ENCODE measurements around the gene CFAP47.

Gene CFAP47

GRCh38 chrX:36198575-36198974 is 279.0 kb downstream of the CFAP47 start:
- Histone ChIP-seq H3K4me2 (ENCODE audit: low read depth, low read length, poor library complexity, severe bottlenecking) (no peak overlapping the region), H3K4me3 (ENCODE audit: insufficient read depth, low read length, poor library complexity, severe bottlenecking) (no peak overlapping the region), H3K79me2 (ENCODE audit: insufficient read depth, low read length) (no peaks in the 10 kb centered on the region), H3K9ac (ENCODE audit: low read length) (no peak overlapping the region), H3K9me2 (replicated peaks; ENCODE audit: insufficient read depth, low read length) (no peaks in the 10 kb centered on the region), H3K36me3 (ENCODE audit: low read length) (no peaks in the 10 kb centered on the region), H3F3A (ENCODE audit: insufficient read depth) (no peaks in the 10 kb centered on the region), H2AFZ (ENCODE audit: low read depth, low read length, severe bottlenecking) (no peak overlapping the region), H3K9me3 (ENCODE audit: insufficient read depth, low read length) (no peaks in the 10 kb centered on the region), H4K20me1 (ENCODE audit: low read depth, low read length) (no peaks in the 10 kb centered on the region), H3K27ac (ENCODE audit: low read depth, low read length) (no peak overlapping the region), H3K27me3 (ENCODE audit: low read length) (no peaks in the 10 kb centered on the region)
- no peak for TF ChIP-seq CTCF (IDR thresholded peaks at IDR 0.05; ENCODE audit: insufficient read depth, low read length, poor library complexity, severe bottlenecking)
- TF ChIP-seq EZH2phosphoT487 (conservative IDR thresholded peaks at IDR 0.05; ENCODE audit: low read length), result no peak

GRCh38 chrX:36199928-36200327 is 280.4 kb downstream of the CFAP47 start:
- Histone ChIP-seq H3K27ac (ENCODE audit: low read depth, low read length) (no peak overlapping the region), H3K9me3 (ENCODE audit: insufficient read depth, low read length) (no peaks in the 10 kb centered on the region), H2AFZ (ENCODE audit: low read depth, low read length, severe bottlenecking) (no peak overlapping the region), H3K4me2 (ENCODE audit: low read depth, low read length, poor library complexity, severe bottlenecking) (no peak overlapping the region), H3K79me2 (ENCODE audit: insufficient read depth, low read length) (no peaks in the 10 kb centered on the region), H4K20me1 (ENCODE audit: low read depth, low read length) (no peaks in the 10 kb centered on the region), H3K9ac (ENCODE audit: low read length) (no peak overlapping the region), H3K9me2 (replicated peaks; ENCODE audit: insufficient read depth, low read length) (no peaks in the 10 kb centered on the region), H3K27me3 (ENCODE audit: low read length) (no peaks in the 10 kb centered on the region), H3F3A (ENCODE audit: insufficient read depth) (no peaks in the 10 kb centered on the region), H3K4me3 (ENCODE audit: insufficient read depth, low read length, poor library complexity, severe bottlenecking) (no peak overlapping the region), H3K36me3 (ENCODE audit: low read length) (no peaks in the 10 kb centered on the region)
- TF ChIP-seq EZH2phosphoT487 (conservative IDR thresholded peaks at IDR 0.05; ENCODE audit: low read length) (no peak), CTCF (IDR thresholded peaks at IDR 0.05; ENCODE audit: insufficient read depth, low read length, poor library complexity, severe bottlenecking) (no peak)

- no peaks in the 10 kb centered on the region for H3K9me3 ChIP-seq (ENCODE audit: insufficient read depth, low read length)
- no peaks in the 10 kb centered on the region for H3K9me2 ChIP-seq (replicated peaks; ENCODE audit: insufficient read depth, low read length)
- H3K9ac ChIP-seq (ENCODE audit: low read length), result no peak overlapping the region
- no peaks in the 10 kb centered on the region for H3K27me3 ChIP-seq (ENCODE audit: low read length)
- TF ChIP-seq CTCF (IDR thresholded peaks at IDR 0.05; ENCODE audit: insufficient read depth, low read length, poor library complexity, severe bottlenecking), result no peak
- no peak for TF ChIP-seq EZH2phosphoT487 (conservative IDR thresholded peaks at IDR 0.05; ENCODE audit: low read length)
- no peak overlapping the region for H3K4me2 ChIP-seq (ENCODE audit: low read depth, low read length, poor library complexity, severe bottlenecking)
- no peaks in the 10 kb centered on the region for H3K79me2 ChIP-seq (ENCODE audit: insufficient read depth, low read length)
- H3K27ac ChIP-seq (ENCODE audit: low read depth, low read length), result no peak overlapping the region
- no peaks in the 10 kb centered on the region for H3K36me3 ChIP-seq (ENCODE audit: low read length)
- no peaks in the 10 kb centered on the region for H4K20me1 ChIP-seq (ENCODE audit: low read depth, low read length)
- no peak overlapping the region for H3K4me3 ChIP-seq (ENCODE audit: insufficient read depth, low read length, poor library complexity, severe bottlenecking)
- no peaks in the 10 kb centered on the region for H3F3A ChIP-seq (ENCODE audit: insufficient read depth)
- no peak overlapping the region for H2AFZ ChIP-seq (ENCODE audit: low read depth, low read length, severe bottlenecking)
These were observed 295.4 kb downstream of the CFAP47 start for GRCh38 chrX:36214924-36215323.

All from SU-DHL-6 (cell line).